GM21717 (cell line): Measurements from ENCODE around the gene IGFBP3.

ENCODE experiments used
- ATAC-seq: cut with Tn5 transposase; IDR thresholded peaks from one replicate; pipeline ENCODE4 v1.9.1; 2021; ENCODE audit warnings: mild to moderate bottlenecking, moderate library complexity; ENCODE audit not compliant: unreplicated experiment

Gene IGFBP3

DNA sequence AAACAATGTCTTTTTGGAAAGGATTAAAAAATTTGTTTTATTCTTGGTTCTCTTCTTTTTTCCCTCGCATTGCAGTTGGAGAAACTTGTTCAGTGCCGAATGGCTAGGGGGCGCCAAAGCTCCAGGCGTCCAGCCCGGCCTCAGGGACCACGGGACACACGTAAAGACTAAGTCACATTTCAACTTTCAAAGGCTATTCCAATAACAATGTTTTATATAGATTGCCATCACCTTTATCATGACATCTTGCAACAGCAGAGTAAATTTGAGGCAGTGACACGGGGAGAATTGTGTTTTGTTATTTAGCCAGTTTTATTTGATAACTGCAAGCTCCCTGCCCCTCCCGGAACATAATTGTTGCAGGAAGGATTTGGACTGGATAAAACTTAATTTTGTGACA is 2.2 kb upstream of the IGFBP3 start:
- ATAC-seq: no peak

DNA sequence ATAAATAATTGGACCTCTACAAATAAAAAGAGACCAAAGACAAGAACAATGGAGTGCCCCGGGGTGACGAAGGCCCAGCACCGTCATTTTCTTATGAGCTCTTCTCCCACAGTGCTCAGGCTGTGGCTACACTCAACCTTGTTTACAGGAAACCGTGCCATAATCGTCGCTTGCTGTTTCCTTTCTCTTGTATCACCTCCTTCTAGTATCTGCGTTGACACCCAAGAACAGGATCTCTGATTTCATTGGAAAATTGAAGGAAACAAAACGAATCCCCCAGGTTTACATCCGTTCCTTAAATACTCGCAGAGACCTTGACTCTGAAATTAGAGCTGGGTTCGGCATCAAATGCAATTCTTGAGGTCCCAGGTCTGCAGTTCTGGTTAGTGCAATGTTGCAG is 1.7 kb upstream of the IGFBP3 start:
- ATAC-seq: no peak

DNA sequence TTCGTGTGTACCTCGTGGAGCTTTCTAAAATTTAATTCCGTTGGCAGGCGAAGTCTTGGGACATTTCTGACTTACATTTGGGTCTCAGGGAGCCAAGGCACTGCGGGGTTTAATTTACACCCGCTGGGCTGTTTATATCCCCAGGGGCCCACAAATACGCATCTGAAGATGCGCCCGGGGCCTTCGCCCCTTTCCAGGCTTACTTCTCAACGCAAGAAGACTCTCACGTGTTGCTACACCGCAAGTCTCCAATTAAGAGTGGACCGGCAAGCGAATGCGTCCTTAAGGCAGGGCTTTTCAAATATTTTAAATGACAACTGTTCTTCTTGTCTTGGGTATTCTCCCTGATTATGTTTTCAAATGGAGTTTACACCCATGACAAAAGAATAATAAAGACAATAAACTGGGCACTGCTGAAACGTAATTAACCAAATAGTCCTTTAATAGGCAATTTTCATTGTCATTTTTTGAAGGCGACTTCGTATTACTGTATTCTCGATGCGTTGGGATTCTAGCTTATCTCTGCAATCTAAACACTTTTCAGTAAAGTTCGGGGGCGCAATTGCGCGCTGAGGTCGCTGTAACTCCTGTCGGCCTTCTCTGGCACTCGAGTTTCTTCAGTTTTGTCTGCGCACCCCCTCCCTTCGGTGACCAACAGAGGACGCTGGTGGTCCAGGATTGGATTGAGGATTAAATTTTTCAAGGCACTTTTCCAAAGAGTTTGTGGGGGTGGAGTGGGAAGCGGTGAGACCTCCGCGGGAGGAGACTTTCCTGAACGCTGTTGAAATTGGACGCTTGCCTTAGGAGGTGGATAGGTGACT is 837 bp upstream of the IGFBP3 start:
- no peak for ATAC-seq

DNA sequence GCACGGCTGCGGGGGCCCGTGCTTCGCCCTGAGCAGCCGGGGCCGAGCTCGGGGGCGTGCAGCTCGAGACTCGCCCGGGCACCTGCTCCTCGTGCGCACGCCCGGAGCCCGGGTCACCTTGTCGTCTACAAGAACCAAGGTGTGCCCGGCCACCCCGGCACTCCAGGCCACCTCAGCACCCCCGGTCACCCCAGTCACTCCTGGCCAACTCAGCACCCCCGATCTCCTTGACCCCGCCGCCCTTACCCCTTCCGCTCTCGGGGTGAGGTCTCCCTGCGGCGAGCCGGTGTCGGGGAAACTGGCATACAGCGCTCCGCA is 268 bp upstream of the IGFBP3 start:
- no peak for ATAC-seq

DNA sequence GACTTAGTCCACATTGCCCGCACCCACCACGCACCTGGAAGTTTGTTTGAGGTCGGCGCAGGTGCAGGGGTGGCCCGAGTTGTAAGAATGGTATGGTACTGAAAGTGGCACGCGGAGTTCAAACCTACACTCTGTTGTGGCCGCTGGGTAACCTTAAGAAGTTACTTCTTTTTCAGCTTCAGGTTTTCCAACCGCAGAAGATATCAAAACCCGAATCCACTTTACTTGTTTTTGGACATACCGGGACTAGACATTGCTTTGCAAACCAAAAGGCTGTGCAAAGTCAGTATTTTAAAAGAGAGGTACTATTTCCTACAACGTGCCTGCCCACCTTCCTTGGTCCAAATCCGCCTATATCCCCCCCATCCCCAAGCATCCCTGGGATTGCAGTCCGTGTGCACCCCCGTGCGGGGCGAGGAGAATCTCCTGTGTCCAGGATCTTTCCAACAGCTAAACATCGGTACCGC is 1.0 kb downstream of the IGFBP3 start:
- ATAC-seq: no peak

DNA sequence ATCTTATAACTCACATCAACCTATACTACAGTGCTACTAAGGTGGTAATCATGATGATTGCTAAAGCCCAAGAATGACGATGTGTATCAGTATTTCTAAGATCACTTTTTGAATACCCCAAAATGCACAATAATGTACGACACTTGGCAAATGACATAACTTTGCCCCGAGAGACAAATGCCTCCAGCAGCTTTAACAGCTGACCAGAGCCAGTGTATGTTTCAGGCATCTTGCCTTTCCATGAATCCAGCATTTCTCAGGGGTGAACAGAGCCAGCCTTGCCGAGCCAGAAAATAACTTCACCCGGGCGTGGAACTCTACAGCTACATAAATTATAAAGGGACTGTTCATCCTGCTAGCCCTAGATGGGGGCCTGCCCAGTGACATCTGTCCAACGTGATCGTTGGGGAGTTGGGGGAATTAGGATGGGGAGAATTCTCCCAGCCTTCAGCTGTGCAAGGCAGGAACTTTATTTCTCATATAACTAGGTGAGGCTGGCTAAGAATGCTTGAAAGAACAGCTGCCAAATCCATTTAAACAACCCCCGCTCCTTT is 1.8 kb downstream of the IGFBP3 start:
- ATAC-seq: no peak

DNA sequence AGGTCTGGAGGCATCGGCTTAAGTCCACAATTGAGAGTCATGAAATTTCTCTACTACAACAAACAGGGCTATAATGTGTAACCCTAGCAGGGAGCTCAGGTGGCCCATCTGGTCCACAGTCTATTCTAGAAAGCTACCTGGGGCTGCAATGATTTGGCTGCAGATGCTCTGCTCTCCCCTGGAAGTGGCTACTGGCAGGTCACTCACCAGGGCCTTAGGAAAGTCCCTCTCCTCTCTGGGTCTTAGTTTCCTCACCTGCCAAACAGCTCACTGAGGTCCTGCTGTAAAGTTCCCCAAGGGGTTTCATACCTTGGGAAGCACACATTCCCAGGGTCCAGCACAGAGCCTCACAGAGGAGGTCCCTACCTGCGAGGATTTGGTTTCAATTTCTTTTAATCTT is 2.5 kb downstream of the IGFBP3 start:
- ATAC-seq: no peak

DNA sequence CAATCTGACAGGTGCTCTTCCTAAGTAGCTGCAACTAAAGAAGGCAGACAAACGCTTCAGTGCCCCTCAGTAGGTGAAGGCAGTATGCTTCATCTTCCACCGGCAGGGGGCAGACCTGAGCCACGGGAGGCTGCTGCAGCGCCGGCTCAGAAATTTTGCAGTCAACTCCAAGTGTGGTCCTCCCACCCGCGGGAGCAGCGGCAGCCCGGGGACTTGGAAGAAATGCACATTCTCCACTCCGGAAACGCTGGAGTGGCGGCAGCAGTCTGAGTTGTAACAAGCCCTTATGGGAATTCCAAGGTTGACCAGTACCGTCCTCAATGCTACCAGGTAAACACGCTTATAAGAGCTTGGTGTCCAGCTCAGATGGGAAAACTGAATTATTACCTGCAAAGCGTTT is 3.4 kb downstream of the IGFBP3 start:
- ATAC-seq: no peak

DNA sequence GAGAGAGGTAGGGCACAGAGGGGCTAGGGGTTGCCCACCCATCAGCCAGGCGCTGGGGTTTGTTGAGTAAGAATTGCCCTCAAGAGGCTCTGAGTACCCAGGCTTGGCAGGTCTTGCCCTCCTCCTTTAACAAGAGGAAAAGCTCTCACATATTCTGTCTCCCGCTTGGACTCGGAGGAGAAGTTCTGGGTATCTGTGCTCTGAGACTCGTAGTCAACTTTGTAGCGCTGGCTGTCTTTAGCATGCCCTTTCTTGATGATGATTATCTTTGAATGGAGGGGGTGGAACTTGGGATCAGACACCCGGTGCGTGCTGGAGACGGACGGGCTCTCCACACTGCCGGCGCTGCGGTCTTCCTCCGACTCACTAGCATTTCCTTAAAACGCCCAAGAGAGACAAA is 4.0 kb downstream of the IGFBP3 start:
- ATAC-seq: no peak

DNA sequence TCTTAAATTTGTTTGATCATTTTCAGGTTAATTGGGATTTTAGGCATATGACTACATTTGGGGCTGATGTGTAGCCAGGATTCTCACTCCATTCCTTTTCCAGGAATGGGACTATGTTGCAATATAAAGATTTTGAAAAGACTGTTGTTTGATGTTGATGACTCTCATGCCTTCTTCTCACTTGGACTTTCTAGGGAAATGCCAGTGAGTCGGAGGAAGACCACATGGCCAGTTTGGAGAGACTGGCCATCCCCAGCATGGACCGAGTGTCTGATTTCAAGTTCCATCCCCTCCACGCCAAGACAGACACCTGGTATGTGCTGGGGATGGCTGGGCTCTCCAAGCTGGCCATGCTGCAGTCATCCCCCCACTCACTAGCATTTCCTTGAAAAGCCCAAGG is 5.5 kb downstream of the IGFBP3 start:
- no peak for ATAC-seq

DNA sequence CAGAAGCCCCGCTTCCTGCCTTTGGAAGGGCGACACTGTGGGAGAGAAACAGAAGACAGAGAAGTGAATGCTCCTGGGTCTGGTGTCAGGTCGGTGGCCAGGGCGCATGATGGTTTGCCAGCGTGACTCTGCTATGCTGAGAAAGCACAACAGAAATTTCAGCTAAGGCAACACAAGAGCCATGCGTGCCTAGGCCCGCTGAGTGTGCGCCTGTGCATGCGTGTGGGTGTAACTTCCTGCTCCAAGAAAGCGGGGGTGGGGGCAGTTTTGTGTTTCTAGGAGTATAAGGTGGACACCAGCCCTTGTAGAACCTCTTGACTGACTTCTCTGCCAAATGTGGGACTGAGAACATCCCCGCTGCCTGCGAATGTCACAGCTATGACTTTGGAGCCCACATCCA is 6.2 kb downstream of the IGFBP3 start:
- no peak for ATAC-seq

DNA sequence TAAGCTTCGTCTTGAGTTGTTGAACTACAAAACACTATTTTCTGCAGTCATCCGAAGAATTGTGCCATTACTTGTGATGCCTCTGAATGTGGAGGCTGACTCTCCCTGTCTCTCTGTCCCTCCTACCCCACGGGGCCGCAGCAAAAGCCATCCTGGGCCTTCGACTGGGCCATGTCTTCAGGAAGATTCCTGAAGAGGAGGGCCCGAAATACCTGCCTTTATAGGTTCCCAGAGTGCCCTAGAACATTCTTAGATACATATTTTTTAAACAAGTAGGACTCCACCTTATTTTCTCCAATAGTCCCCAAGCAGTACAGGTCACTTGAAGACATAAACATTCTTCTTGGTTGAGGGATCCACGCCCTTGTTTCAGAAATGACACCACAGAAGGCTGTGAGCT is 8.1 kb downstream of the IGFBP3 start:
- no peak for ATAC-seq

DNA sequence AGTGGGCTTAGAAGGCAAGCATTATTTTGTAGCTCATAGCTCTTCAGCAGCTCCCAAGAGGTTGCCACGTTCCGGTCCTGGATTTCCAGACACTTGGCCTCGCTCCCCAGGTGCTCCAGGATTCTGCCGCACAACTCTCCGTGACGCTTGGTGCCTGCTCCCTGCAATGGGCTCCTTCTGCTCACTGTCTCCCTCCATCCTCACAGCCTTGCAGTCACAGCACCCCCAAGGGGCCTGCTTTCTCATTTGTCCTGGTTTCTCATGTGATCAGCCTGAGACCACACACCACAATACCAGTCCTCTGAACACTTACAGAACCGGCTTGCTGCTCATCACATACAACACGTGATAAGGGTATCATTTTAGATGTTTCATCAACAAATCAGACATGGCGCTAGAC is 9.8 kb downstream of the IGFBP3 start:
- no peak for ATAC-seq

DNA sequence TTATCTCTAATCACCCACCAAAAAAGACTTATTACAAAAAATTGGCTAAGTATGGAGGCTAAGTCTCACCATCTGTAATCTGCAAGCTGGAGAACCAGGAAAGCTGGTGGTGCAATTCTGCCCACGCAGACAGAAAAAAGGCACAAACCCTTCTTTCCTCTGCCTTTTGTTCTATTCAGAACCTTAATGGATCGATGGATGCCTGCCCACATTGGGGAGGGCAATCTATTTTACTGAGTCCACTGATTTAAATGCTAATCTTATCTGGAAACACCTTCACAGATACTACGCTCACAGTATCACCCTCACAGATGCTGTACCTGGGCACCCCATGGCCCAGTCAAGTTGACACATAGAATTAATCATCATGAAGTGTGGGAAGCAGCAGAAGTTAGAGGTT is 10.2 kb downstream of the IGFBP3 start:
- ATAC-seq: no peak

DNA sequence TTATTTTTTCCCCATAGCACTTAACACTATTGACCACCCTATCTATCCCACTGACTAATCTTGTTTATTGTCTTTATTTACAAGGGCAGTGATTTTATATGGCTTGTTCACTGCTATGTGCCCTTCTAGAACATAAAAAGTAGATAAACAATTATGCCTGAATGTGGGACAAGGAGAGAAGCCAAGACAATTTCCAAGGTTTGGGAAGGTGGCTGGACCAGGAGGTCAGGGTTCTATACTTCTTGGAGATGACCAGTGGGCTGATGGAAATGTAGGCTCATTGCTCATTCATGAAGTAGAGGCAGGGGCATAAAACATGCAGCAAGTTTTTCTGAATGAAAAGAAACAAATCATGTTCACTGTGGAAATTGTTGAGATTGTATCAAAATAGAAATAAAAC is 11.5 kb downstream of the IGFBP3 start:
- ATAC-seq: no peak

DNA sequence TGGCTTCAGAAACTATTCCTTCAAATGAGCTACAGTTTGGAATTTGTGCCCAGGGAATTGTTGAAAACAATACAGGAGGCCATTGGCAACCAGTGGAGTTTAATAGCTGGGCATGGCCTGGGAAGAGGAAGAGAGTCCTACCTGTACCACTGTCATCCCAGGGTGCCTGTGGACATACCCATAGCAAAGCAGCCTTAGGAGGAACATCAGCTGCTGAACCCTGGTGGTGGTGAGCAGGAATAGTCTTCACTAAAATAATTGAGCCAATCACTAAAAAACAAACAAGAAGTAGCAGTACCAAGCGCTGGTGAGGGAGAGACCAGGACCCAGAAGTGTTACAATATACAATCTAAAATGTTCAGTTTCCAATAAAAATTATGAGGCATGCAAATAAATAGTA is 18.3 kb downstream of the IGFBP3 start:
- ATAC-seq: no peak

DNA sequence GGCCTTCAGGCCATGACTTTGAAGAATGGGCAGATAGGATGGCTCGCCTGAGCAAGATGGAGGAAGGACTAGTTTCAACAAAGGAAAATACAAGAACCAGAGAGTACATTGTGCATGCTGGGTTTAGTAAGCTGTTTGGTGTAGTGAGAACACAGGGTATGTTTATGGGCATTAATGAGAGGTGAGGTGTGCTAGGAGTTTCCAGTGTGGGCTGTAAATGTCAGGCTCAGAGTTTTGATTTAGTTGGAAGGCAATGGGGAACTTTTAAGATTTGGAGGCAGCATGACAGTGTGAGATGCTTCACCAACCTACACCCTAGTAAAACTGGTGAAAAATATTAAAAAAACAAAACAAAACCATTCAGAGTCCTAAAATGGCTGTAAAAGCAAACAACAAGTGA is 19.5 kb downstream of the IGFBP3 start:
- ATAC-seq: no peak

DNA sequence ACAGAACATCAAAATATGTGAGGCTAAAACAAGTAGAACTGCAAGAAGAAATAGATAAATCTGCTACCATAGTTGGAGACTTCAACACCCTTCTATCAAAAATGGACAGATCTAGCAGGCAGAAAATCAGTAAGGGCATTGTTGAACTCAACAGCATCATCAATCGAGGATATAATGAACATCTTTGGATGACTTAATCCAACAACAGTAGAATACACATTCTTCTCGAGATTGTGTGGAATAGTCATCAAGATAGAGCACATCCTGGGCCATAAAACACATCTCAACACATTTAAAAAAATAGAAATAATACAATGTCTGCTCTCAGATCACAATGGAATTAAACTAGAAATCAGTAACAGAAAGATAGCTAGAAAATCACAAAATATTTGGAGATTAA is 22.9 kb downstream of the IGFBP3 start:
- ATAC-seq: no peak

DNA sequence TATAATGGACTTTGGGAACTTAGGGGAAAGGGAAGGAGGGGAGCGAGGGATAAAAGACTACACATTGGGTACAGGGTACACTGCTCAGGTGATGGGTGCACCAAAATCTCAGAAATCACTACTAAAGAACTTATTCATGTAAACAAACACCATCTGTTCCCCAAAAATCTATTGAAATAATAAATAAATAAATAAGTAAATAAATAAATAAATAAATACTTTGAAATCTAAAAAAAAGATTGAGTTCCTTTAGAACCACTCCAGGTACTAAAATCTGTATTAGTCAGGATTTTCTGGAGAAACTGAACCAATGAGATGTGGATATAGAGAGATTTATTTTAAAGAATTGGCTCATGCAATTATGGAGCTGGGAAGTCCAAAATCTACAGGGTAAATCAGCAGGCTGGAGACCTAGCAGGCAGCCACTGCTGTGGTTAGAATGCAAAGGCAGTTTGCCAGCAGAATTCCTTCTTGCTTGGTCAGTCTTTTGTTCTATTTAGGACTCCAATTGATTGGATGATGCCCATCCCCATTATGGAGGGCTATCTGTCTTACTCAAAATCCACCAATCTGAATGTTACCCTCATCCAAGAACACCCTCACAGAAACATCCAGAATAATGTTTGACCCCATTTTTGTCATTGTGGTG is 23.9 kb downstream of the IGFBP3 start:
- no peak for ATAC-seq

DNA sequence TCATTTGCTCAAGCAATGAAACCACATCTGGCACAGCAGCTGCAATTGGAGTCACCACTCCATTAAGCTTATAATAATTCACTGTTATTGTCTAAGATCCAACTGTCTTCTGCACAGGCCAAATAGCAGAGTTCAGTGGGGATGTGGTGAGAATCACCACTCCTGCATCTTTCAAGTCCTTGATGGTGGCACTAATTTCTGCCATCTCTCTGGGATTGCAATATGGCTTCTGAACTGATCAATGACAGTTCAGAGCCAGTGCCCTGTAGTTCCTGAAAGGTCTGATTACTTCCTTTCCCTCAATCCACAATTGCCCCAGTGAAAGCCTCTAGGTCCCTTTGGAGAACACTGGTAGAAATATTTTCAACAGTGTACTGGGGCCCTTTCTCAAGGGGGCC is 26.4 kb downstream of the IGFBP3 start:
- ATAC-seq: no peak

DNA sequence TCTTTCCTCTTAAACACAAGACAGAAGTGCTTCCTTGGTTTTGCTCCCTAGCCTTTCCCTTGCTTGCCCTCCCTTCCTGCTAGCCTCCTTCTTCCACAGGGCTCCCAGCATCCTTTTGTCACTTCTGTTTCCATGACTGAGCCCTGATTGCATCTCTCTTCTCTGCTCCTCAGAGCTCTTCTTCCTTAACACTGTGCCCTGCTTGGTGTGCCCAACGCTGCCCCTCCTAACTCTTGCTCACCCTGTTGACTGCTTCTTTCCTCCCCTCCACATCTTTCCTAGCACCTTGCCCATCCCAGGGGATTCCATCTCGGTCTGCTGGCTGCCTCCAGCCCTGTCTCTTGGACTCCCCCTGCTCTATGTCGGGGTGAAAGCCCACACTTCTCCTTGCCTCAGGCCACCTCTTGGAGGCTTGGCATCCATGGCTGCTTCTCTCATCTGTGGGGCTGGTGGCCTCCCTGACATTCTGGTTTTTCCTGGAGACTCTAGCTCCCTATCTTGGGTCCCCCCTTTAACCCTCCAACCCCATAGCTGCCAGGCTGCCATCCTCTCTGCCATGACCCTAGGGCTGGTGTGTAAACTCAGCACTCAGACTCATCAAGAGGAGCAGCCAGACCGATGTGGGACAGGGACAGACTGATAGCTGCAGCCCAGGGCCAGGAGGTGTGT is 26.9 kb downstream of the IGFBP3 start:
- no peak for ATAC-seq
